ENCODE measurements around the gene DLGAP5. TPM values are rescaled to one million over a fixed set of nuclear protein-coding genes. Genes with fewer than 3 reads are reported as not detected.

Gene DLGAP5
- total RNA-seq, 6 experiments from 2014 or later, result 21.8 to 58.3 (median 52.5) TPM

GRCh38 chr14:55142466-55142865 lies 48.9 kb downstream of the DLGAP5 start:
- H3K4me3 Mint-ChIP-seq, result no peak overlapping the region
- no peaks in the 10 kb centered on the region for H3K9me3 Mint-ChIP-seq
- TF ChIP-seq CTCF (IDR thresholded peaks at IDR 0.05), result no peak
- peaks cover 3% of the 10 kb centered on the region for H3K4me1 Mint-ChIP-seq (ENCODE audit: low read depth)
- no peak overlapping the region for H3K27ac Mint-ChIP-seq
- no peak for DNase-seq
- peaks cover 3% of the 10 kb centered on the region; the same call in 1 of the 2 replicates for H3K27me3 Mint-ChIP-seq (ENCODE audit: insufficient read depth)
- H3K36me3 Mint-ChIP-seq (ENCODE audit: low read depth), result peaks cover 46% of the 10 kb centered on the region

- no peak for TF ChIP-seq CTCF (IDR thresholded peaks at IDR 0.05)
- Mint-ChIP-seq H3K27me3 (ENCODE audit: insufficient read depth) (peaks cover 3% of the 10 kb centered on the region; the same call in 1 of the 2 replicates), H3K4me3 (no peak overlapping the region), H3K4me1 (ENCODE audit: low read depth) (peaks cover 9% of the 10 kb centered on the region), H3K36me3 (ENCODE audit: low read depth) (peaks cover 46% of the 10 kb centered on the region), H3K9me3 (no peaks in the 10 kb centered on the region), H3K27ac (no peak overlapping the region)
- DNase-seq, result no peak
Observed at GRCh38 chr14:55141825-55142224, 49.6 kb downstream of the DLGAP5 start.

GRCh38 chr14:55139696-55140509 lies 51.5 kb downstream of the DLGAP5 start:
- Mint-ChIP-seq H3K4me1 (ENCODE audit: low read depth) (peaks cover 21% of the 10 kb centered on the region), H3K9me3 (no peaks in the 10 kb centered on the region), H3K36me3 (ENCODE audit: low read depth) (peaks cover 38% of the 10 kb centered on the region), H3K27ac (0 out of 2 replicates have a peak overlapping the region, but pooled peaks have one; percentile 24), H3K27me3 (ENCODE audit: insufficient read depth) (peaks cover 3% of the 10 kb centered on the region; the same call in 1 of the 2 replicates), H3K4me3 (no peak overlapping the region)
- DNase-seq, result no peak
- TF ChIP-seq CTCF (IDR thresholded peaks at IDR 0.05), result no peak

GRCh38 chr14:55139141-55139540 lies 52.2 kb downstream of the DLGAP5 start:
- Mint-ChIP-seq H3K4me3 (no peak overlapping the region), H3K9me3 (no peaks in the 10 kb centered on the region), H3K27me3 (ENCODE audit: insufficient read depth) (peaks cover 3% of the 10 kb centered on the region; the same call in 1 of the 2 replicates), H3K36me3 (ENCODE audit: low read depth) (peaks cover 38% of the 10 kb centered on the region), H3K27ac (0 out of 2 replicates have a peak overlapping the region, but pooled peaks have one; percentile 24), H3K4me1 (ENCODE audit: low read depth) (peaks cover 21% of the 10 kb centered on the region)
- no peak for TF ChIP-seq CTCF (IDR thresholded peaks at IDR 0.05)
- no peak for DNase-seq

GRCh38 chr14:55138091-55138490 lies 53.3 kb downstream of the DLGAP5 start:
- TF ChIP-seq CTCF (IDR thresholded peaks at IDR 0.05), result peak; percentile 56
- peaks cover 35% of the 10 kb centered on the region for H3K36me3 Mint-ChIP-seq (ENCODE audit: low read depth)
- DNase-seq, result no peak

More at GRCh38 chr14:55138091-55138490, 53.3 kb downstream of the DLGAP5 start:
- H3K27ac Mint-ChIP-seq, result no peak overlapping the region
- H3K27me3 Mint-ChIP-seq (ENCODE audit: insufficient read depth), result peaks cover 3% of the 10 kb centered on the region; the same call in 1 of the 2 replicates
- no peak overlapping the region for H3K4me3 Mint-ChIP-seq
- no peaks in the 10 kb centered on the region for H3K9me3 Mint-ChIP-seq
- peaks cover 29% of the 10 kb centered on the region for H3K4me1 Mint-ChIP-seq (ENCODE audit: low read depth)
